ENCODE measurements around the gene RAB1B.
"Not testable (repeated sequence)": the region's sequence is repeated elsewhere in the genome, so short reads cannot be mapped to it uniquely, and the experiment has no call there.

The RAB1B gene

DNA sequence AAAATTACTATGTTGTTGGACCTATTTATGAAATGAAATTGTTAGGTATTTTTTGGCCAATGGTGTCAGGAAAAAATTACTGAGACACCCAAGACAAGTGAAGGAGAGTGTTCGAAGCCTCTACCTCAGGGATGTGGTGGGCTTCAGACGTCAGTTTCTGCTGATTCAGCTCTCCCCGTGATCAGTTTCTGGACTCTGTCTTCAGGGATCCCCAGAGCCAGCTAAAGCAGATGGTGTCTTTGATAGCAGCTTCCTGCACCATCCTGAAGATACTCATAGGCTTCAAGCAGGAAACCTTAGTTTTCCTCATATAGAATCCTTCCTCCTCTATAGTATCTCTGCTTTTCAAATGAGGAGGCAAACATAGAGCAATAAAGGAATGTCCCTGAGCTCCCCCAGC is 41.0 kb downstream of the RAB1B start:
- no peak for DNase-seq (ENCODE audit: low spot score)

DNA sequence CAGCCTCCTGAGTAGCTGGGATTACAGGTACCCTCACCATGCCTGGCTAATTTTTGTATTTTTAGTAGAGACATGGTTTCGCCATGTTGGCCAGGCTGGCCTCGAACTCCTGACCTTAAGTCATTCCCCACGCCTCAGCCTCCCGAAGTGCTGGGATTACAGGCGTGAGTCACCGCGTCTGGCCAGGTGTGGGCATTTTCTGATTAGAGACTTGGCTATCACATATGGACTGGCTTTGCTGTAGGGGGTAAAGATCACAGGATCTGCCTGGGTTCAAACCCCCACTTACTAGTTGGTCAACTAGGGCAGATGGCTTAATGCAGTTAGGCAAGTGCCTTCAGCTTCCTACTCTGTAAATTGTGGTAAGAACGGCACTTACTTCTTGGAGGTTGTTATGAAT is 41.9 kb downstream of the RAB1B start:
- no peak for DNase-seq (ENCODE audit: low spot score)

DNA sequence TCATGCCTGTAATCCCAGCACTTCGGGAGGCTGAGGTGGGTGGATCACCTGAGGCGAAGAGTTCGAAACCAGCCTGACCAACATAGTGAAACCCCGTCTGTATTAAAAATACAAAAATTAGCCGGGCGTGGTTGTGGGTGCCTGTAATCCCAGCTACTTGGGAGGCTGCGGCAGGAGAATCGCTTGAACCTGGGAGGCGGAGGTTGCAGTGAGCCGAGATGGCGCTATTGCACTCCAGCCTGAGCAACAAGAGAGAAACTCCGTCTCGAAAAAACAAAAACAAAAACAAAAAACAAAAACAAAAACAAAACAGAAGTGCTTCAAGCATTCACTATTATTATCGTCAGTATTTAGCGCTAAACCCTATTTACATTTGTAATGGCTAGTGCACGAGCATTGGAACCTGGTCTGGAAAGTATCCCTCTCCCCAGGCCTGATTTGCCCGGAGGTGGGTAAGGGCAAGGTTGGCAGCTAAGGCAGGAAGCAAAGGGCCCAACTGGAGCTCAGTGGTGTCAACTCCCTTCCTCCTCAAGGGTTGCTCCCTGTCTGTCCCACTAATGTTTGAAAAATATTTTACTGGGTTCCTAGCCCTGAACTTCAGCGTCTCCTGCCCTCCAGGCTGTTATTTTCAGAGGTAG is 42.5 kb downstream of the RAB1B start:
- DNase-seq (ENCODE audit: low spot score) = not testable (repeated sequence)

DNA sequence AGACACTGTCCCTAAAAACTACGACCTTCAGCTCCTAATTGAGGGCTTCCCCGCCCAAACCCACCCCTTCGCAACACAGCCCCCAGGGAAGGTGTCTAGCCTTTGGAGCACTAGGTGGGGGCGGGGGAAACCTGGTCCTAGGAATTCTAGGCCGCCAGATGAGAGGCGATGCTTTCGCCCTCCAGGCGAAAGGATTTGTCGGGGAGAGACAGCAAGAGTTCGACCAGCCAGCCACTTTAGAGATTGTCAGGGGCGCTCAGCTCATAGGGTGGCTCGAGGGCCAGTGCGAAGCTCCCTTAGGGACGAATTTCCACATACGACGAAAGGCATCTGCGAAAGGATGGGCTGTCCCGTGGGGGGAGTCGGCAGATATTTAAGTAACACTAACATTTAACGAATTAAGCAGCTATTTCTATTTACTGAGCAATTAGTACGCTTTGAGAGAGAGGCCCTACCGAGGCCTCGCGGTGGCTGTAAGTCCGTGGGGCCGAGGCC is 43.1 kb downstream of the RAB1B start:
- no peak for DNase-seq (ENCODE audit: low spot score)

DNA sequence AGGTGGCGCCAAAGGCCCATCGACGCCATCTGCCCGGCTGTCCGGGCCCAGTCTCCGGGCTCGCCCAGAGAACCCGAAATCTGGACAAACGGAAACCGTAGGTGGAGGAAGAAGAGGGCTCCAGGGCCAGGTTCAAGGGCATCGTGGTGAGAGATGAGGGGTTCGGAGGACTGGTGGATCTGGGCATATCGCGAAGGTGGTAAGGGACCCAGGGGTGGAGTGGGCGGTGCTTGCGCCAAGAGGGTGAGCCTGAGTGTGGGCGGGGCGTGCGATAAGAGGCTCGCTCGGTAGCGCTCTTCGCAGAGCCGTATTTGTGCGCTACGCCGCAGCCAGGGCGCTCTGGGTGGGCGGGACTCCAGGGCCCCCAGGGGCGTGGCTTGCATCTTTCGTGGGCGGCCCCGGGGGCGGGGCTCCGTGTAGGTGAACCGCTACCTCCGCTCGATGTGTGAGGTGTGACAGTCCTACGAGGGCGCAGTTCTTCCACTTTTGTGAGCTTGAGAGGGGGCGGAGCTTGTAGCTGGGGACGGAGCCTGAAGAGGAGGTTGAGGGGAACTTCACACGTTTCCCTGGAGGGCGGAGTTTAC is 43.6 kb downstream of the RAB1B start:
- peak; percentile 90 for DNase-seq (ENCODE audit: low spot score)

DNA sequence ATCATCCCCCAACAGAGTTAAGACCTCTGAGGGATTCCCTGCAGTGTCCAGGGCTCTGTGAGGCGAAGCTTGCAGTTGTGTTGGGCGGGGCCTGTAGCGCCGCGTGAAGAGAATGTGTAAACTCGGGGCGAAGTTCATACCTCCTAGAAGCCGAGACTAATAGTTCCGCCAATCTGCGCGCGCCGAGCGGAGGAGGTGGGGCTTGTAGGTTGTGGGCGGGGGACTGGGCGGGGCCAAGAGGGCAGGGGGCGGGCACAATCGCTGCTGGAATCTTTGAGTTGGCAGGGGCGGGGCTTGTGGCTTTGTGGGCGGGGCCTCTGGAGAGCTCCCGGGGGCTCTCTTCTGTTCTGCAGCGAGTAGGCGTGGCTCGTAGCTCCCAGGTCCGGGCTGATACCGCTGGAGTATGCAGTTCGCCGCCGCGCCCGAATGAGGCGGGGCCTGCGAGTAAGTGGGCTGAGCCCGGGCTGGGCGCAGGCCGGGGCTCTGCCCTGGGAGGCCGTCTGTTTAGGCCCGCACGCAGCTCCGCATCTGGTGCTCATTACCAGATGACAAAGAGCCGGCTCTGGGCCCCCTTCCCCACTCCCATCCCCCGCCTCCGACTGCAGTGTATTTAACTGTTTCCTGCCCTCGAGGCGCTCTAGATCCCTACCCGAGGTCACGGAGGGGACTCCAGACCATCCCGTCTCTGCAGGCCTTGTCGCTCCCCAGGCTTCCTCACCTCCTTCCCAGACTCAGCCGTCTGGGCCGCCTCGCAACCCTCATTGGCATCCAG is 44.3 kb downstream of the RAB1B start:
- peak; percentile 99 for DNase-seq (ENCODE audit: low spot score)

DNA sequence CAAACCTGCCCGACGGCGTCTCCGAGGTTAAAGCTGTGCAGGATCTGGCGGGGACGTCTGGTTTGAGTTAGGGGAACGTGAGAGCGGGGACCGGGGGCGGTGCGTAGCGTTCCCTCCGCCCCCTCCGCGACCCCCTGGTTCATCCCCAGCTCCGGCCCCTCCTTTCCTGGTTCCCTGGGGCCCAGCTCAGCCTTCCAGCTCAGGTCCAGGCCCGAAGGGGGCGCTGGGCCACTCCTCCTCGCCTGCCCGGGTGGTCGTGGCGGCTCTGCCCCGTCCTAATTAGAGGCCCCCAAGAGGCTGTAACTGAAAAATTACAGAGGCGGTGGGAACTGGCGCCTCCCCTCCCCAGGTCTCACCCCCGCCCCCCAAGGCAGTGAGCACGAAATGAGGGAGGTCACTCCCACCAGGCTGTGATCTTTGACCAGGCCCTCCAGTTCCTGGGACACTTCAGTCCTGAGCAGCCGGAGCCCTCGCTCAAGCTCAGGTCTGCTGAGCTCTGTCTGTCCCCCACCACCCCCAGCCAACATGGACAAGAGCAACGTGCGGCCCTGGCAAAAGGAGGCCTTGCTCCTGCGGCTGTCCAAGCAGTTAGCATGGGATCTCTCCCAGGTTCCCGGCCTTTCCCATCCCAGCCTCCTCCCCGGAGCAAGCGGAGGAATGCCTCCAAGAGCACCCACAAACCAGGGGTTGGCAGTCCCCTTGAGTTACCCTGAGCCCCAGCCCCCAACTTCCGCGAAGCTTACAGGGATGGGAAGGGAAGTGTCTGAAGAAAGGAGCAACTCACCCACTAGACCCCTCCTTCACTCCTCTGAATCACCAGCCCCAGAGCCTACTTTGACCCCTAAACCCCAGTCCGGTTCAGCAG is 45.1 kb downstream of the RAB1B start:
- DNase-seq (ENCODE audit: low spot score) = no peak

DNA sequence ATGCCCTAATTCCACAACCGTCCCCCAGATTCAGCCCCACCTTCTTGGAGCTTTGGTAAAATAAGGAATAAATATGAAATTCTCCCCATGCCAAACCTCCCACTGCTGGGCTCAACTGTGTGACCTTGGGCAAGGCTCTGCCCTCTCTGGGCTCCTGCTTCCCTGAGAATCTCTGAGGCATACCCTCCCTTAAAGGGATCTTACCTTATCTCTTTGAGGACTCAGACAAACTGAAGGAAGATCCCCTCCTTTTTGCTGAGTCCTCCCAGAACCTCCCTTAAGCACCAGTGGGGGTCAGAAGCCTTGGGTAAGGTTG is 45.7 kb downstream of the RAB1B start:
- no peak for DNase-seq (ENCODE audit: low spot score)

DNA sequence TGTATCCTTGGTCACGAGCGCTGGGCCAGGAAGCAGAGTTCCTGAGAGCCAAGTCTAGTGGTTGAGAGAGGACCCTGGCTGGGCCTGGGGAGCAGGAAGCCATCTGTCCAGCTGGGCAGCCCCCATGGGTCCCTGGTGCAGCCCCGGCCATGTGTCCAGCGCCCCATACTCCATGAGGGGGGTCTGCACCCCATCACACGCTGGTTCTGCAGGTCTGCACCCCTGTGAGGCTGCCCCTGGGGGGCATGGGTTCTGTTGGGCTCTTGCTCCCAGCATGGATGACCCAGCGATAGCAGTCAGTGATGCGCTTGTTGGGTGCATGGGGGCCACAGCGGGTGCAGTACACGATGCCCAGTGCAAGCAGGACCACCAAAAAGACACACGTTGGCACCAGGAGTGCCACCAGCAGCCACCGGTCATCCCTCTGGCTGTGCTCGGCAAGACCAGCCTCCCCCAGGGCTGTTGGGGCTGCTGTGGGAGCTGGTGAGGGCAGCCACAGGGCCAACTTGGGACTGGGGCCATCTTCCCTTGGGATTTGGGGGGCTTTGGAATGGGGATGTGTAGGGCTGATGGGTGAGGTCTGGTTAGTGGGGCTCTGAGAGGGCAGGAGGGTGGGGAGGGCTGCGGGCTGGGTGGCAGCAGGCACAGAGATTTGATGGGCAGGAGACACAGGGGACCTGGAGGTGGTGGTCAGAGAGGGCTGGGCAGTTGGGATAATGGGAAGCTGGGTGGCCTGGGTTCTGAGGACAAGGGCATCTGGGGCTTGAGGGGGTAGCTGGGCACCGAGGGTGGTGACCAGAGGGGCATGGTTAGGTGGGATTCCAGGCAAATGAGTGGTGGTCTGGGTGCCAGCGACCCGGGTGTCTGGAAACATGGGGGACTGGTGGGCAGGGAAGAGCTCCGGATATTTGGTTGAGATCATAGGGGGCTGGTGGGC is 46.4 kb downstream of the RAB1B start:
- DNase-seq (ENCODE audit: low spot score) = no peak

DNA sequence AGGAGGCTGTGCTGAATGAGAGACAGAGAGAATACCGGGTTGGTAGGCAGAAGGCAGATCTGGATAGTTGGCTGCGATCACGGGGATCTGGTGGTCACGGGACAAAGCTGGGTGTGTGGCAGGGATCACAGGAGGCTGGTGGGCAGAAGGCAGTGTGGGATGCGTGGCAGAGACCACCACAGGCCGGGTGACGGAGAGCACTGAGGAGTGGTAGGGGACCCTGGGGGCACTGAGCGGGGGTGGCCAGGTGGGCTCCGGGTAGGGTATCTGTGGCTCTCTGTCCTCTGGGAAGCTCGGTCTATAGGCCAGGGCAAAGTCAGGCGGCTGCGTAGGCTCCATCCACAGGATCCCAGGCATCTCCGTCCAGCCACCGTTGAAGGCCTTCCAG is 47.1 kb downstream of the RAB1B start:
- no peak for DNase-seq (ENCODE audit: low spot score)

DNA sequence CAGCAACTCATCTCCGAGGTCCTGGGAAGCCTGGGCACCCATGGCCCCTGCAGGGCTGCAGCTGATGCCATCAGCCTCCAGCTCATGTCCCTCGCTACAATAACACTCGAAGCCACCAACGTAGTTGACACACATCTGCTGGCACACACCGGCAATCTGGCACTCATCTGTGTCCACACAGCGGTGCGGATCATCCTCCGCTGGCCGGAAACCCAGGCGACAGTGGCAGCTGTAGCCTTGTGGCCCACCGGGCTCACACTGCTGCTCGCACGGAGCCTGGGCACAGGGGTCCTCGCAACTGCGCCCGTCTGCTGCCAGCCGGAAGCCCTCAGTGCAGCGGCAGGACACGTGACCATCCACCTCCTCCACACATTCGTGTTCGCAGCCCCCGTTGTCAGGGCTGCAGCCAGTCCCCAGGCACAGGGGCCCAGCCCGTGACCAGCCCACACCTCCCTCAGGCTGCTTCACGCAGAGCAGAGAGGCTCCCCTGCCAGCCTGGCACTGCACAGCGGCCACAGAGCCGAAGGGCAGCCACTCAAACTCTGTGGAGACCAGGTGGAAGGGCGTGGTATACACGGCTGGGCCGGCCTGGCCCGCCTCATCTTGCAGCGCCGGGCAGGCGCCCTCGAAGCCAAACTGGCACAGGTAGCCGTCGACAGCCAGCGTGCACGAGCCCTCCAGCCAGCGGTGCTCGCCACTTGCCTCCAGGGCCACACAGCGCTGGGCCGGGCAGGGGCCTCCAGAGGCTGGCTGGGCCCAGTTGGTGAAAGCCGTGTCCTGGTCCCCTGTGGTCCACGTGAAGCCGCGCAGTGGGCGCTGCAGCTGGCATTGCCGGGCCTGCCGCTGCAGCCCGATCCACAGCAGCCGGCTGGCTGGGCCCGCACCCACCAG is 47.7 kb downstream of the RAB1B start:
- no peak for DNase-seq (ENCODE audit: low spot score)

DNA sequence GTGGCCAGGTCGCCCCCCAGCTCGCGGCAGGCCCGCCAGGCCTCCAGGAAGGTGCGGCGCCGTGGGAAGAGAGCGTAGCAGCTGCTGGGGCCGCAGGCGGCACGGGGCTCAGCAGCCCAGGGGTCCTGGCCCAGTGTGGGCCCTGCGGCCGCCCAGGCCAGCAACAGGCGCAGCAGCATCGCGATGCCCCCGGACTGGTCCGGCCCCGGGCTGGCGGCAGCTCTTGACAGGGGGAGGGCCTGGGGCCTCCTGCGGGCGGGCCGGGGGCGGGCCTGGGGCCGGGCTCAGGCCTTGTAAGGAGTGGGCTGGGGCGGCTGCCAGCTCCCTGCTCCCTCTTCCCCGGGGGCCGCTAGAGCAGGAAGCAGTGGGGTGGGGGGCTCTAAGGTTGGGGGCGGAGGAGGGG is 48.4 kb downstream of the RAB1B start, which contains the start of gene CD248:
Gene CD248 (minus strand): TSS at position 196 of the 403 bp plus-strand sequence. CDS start 17 bp downstream, at position 179.
- no peak for DNase-seq (ENCODE audit: low spot score)

DNA sequence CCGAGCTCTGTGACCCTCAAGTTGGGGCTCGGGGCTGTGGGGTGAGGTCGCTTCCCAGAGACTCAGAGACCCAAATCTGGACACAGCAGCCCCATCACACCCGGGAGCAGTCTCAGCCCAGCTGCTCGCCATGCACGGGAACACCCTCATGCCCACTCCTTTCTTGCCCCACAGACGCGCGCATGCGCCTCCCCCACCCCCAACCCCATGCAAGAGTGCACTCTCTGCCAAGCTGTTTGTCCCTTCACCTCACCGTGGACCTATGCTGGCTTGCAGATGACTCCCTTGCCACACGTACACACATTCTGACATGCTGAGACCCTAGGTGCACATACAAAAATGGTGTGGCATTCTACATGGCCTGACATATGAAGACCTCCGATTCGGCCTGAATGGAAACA is 48.9 kb downstream of the RAB1B start:
- DNase-seq (ENCODE audit: low spot score) = no peak

DNA sequence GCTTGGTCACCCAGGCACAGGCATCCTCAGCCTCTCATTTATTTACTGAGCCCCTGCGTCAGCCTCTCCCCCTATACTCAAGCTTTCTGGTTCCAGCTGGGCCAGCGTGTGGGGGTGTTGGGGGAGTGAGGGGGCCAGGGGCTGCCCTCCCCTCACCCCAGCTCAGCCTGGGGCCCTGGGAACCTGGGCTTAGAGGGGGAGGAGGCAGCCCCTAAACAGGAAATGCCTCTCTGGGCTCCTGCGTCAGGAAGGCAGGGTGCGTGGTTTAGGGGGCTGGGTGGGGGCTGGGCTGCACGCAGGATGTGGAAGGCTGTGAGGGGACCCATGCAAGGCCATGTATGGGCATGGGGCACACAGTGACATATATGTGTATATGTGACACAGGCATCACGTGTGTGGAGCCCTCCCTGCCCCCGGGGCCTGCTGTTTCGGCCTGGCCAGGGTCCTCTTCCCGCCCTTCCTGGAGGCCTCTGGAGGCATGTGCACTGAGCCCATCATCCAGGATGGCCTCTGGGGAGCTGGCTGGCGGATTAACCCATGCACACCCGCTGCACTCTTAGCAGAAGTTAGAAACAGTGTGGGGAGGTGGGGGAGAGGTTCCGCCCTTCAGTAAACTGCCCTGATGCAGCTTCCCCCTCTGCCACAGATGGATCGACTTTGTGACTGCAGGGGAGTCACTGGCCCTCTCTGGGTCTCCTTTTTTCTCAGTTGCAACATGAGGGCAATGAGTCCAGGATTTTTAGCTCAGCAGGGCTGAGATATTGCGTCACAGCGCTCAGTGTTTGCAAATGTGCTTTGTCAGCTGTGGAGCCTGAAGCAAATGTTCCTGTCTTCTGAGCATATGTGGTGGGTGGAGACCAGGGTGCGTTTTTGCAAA is 49.5 kb downstream of the RAB1B start:
- DNase-seq (ENCODE audit: low spot score) = no peak

DNA sequence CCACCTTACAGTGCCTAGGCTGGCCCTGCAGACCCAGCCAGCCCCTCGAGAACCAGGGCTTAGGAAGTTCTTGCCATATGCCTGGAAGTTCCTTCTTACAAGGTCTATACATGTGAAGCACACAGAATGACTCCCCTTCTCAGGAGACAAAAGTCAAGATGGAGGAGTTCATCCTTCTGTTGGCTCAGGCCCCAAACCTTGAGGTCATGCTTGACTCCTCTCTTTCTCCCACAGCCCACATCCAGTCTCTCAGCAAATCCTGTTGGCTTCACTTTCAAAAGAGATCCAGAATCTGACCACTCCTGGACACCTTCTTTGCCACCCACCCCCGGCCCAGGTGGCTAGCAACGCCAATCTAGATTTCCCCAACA is 50.1 kb downstream of the RAB1B start:
- no peak for DNase-seq (ENCODE audit: low spot score)

DNA sequence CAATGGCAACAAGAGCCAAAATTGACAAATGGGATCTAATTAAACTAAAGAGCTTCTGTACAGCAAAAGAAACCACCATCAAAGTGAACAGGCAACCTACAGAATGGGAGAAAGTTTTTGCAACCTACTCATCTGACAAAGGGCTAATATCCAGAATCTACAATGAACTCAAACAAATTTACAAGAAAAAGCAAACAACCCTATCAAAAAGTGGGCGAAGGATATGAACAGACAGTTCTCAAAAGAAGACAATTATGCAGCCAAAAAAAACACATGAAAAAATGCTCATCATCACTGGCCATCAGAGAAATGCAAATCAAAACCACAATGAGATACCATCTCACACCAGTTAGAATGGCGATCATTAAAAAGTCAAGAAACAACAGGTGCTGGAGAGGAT is 51.9 kb downstream of the RAB1B start:
- not testable (repeated sequence) for DNase-seq (ENCODE audit: low spot score)

DNA sequence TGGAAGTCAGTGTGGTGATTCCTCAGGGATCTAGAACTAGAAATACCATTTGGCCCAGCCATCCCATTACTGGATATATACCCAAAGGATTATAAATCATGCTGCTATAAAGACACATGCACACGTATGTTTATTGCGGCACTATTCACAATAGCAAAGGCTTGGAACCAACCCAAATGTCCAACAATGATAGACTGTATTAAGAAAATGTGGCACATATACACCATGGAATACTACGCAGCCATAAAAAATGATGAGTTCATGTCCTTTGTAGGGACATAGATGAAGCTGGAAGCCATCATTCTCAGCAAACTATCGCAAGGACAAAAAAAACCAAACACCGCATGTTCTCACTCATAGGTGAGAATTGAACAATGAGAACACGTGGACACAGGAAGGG is 52.3 kb downstream of the RAB1B start:
- DNase-seq (ENCODE audit: low spot score) = not testable (repeated sequence)

DNA sequence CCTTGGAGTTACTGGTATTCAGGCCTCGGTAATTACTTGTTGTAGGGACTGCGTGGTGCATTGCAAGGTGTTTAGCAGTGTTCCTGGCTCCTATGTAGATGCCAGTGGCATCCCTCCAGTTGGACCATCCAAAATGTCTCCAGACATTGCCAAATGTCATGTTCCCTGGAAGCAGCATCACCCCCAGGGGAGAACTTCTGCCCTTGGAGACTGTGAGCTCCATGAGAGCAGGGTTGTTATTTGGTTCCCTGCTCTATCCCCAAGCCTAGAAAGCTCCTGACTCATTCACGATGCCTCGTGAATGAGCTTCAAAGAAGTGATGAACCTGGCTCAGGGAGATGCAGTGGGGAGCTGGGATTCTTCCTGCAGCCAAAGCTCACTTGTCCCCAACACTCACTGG is 53.2 kb downstream of the RAB1B start:
- no peak for DNase-seq (ENCODE audit: low spot score)

DNA sequence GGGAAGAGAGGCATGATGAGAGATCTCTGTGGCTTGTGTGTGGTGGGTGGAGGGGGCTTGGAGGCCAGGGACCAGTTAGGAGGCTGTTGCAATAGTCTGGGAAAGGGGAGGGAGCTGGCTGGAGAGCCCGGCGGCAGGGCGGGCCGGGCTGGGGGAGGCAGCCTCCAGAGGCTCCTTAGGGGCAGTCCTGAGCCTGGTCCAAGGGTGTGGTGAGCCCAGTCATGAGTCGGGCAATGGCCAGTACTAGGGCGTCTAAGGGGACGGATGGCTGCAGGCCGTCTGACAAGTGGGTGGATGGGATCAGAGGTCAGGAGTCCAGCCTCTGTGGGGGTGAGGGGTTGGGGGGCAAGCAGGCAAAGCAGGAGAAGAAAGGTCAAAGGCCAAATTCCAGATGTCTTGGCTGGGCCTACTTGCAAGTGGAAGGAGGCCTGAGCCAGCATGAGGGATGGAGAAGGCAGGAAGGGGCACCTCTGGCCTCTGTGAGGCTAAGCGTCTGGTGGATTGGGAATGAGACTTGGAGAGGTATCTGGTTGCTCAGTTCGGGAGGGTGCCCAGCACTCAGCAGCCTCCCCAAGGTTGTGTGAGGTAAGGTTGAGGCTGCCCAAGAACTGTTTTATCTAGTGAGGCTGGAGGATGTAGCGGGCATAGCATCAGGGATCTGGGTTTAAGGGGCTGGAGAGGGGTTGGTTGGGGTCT is 54.4 kb downstream of the RAB1B start:
- no peak for DNase-seq (ENCODE audit: low spot score)

Measured in LoVo (cell line).